GM10266 (cell line): ENCODE measurements around the gene GPHN.
A peak's percentile ranks its signal among the peaks of the same experiment; 100 is the strongest.

Source experiments
- DNase-seq: peaks from one replicate; pipeline ENCODE4 v3.0.0; 2012; ENCODE audit errors: extremely low spot score
- TF ChIP-seq, protein P1 (sequence below): IDR thresholded peaks from 2 replicates; pipeline ENCODE4 v1.5.1; 2012; ENCODE audit warnings: mild to moderate bottlenecking, low read depth; ENCODE audit not compliant: control insufficient read depth, insufficient read depth; ENCODE audit errors: missing control alignments

The GPHN gene

GRCh38 chr14:66600416-66600815, 92.5 kb downstream of the GPHN start:
- DNase-seq, result no peak
- TF ChIP-seq, protein P1, sequence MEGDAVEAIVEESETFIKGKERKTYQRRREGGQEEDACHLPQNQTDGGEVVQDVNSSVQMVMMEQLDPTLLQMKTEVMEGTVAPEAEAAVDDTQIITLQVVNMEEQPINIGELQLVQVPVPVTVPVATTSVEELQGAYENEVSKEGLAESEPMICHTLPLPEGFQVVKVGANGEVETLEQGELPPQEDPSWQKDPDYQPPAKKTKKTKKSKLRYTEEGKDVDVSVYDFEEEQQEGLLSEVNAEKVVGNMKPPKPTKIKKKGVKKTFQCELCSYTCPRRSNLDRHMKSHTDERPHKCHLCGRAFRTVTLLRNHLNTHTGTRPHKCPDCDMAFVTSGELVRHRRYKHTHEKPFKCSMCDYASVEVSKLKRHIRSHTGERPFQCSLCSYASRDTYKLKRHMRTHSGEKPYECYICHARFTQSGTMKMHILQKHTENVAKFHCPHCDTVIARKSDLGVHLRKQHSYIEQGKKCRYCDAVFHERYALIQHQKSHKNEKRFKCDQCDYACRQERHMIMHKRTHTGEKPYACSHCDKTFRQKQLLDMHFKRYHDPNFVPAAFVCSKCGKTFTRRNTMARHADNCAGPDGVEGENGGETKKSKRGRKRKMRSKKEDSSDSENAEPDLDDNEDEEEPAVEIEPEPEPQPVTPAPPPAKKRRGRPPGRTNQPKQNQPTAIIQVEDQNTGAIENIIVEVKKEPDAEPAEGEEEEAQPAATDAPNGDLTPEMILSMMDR, result no peak

- TF ChIP-seq, protein P1, result no peak
Observed at GRCh38 chr14:66601932-66602578, 94.1 kb downstream of the GPHN start.

DNA sequence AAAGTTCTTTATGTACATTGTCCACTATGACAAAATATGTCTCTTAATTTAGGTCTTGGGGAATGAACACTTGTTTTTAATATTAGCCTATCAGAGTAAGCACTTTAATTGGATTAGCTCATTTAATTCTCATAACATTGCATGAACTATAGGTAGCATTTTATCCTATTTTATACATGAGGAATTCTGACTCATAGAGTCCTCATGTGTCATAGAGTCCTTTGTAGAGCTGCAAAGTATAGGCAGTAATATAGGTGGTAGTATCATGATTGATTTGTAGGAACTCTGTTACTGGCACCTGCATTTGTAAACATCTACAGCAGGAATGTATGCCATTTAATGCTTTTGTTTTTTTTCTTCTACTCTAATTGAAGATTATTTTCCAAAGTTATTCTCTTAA, 96.0 kb downstream of the GPHN start:
- no peak for DNase-seq
- TF ChIP-seq, protein P1, result no peak

More at GRCh38 chr14:66601932-66602578, 94.1 kb downstream of the GPHN start:
- no peak for DNase-seq

DNA sequence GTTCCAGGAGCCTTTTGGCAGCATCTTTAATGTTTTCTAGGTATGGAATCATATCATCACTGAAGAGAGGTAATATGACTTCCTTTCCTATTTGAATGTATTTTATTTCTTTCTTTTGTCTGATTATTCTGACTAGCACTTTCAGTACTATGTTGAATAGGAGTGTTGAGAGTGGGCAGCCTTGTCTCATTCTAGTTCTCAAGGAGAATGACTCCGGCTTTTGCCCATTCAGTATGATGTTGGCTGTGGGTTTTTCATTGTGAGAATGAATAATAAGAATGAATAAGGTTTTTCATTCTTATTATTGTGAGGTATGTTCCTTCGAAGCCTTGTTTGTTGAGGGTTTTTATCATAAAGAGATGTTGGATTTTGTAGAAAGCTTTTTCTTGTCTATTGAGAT, 98.9 kb downstream of the GPHN start:
- TF ChIP-seq, protein P1, result no peak
- DNase-seq, result no peak

- TF ChIP-seq, protein P1, result peak; percentile 15
Observed at GRCh38 chr14:66610154-66610563, 102.2 kb downstream of the GPHN start.

GRCh38 chr14:66613344-66613743, 105.4 kb downstream of the GPHN start:
- DNase-seq, result no peak
- TF ChIP-seq, protein P1, result no peak

More at GRCh38 chr14:66610154-66610563, 102.2 kb downstream of the GPHN start:
- DNase-seq, result no peak

DNA sequence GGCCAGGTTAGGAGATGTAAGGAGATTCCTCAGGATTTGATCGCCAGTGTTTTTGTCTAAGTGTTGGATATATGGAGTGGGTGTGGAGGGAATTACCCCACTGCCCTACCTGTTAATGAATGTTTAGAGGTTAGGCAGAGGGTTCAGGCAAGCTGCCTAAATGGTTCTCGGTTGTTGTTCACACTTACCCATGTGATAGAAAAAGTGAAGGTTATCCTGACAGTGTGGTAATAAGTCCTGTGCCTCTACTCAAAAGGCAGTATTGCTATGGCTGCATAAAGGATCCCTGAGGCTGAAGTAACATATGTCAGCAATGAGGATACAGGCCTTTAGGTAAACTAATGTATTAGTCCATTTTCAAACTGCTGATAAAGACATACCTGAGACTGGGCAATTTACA, 112.0 kb downstream of the GPHN start:
- no peak for DNase-seq
- TF ChIP-seq, protein P1, result no peak
